ENCODE measurements around the gene ARFGAP2.

Gene ARFGAP2

DNA sequence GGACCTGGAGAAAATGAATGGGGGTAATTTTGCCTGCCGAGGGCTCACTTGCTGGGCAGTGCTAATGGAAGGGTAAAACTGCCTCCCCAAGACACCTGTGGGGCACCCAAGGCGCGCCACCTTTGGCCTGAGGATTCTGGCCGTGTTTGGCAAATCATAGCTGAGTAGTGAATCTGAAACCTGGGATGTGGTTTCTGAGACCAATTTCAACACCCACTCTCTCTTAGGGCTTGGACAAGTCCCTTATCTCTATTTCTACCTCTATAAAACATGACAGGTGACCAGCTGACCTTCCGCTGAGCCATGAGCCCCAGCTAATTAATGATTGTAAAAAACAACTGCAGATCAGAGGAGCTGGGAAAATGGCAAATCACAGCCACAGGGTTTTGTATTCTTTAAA lies 11.0 kb upstream of the ARFGAP2 start:
- no peak for DNase-seq

DNA sequence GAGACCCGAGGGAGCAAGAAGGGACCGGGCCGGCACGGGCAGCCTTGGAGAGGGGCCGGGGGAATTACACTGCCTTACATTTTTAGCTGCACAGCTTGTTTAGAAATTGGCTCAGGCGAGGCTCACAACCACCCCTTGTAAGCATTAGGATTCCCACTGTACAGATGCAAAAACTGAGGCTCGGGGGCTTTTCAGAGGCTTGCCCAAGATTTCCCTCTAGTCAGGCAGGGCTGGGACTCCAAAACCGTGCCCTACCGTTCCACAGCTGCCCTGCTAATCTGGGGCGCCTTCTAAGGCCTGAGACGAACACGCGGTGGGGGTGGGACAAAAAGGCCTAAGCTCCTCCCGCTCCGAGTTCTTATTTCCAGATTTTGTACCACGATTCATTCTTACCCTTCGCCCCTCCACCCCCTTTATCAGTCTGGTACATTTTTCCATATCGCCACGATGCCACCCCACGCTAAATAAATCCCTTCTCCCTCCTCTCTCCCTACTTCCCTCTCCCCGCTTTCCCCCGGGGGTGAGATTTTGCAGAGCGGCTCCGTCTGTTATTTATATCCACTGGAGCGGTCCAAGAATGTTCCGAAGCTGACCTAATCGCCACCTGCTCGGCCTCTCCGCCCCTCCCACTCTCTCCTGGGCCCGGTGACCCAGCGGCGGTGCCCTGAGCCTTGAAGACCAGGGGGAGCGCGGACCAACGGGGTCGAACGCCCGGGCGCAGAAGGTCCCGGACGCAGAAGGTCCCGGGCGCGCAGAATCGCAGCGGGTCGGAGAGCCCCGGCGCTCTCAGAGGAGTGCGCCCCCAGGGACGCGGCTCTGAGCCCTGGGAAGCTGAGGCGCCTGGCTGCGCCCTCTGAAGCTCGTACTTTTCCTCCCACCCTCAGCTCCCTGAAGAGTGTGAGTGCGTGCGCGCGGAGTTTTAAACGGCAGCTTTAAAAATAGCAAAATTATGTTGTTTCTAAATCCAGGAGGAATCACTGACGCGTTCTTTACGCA lies 10.3 kb upstream of the ARFGAP2 start:
- peak in 17 of 56 donors; percentile 16 to 62 (median 34) for DNase-seq

DNA sequence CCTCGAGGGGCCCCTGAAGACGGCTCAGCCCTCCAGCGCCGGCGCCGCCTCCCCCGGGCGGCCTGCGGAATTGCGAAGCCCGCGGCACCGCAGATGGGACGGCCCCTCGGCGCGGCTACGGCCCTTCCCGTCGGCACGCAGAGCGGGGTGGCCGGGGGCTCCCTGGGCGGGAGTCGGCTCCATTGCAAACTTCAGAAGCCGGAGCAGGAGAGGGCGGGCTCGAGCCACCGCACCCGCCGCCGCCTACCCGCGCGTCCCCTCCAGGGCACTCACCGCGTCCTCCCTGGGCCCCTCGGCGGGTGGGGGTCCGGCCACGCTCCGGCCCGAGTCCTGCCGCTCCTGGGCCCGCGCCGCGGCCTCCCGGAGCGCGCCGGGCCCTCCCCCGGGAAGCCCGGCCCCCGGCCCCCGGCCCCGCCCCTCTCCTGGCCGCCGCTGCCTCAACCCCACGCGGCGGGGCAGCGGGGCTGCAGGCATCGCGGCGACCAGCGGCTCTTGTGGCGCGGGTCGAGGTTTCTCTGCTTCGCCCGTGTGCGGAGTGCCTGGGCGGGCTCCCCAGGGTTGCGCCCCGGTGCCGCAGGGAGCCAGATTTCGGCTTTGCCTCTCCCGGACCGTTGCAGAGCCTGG lies 9.5 kb upstream of the ARFGAP2 start, which contains the start of gene PACSIN3:
PACSIN3 (minus strand) TSS at position 359 of the 624 bp plus-strand sequence. CDS start 3,707 bp downstream, outside the sequence.
- peak in 11 of 56 donors; percentile 14 to 60 (median 35) for DNase-seq

DNA sequence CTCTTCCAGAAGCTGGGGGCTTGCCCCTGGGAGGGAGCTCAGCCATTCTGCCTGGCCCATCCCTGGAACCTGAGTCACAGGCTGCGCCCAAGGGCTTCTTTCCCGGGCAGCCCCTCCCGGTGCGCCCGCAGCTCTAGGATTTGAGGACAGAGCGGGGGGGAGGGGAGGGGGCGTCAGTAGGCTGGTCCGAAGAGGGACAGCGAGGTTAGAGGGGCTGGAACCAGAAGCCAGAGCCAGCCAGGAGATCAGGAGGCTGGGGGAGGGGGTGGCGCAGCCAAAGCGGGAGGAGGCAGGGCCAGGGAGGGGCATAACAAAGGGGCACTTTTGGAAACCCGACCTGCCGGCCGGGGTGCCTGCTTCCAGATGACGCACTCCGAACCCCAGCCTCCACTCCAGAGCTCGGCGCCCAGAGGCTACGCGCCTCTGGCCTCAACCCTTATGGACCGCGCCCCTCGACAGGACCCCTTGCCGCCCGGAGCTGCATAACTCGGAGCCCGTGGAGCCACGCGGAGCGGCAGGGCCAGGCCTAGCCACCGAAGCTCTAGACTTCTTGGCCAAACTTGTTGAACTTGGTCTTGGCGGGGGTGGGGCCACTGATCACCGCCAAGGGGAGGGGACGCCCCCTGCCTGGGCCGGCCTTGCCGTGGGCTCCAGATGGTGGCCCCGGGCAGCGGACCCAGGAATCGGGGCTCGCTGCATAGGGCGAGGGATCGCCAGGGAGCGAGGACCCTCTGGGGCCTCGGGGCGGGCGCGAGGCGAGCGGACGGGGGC lies 8.8 kb upstream of the ARFGAP2 start:
- DNase-seq: peak in 27 of 56 donors; percentile 10 to 72 (median 53)

DNA sequence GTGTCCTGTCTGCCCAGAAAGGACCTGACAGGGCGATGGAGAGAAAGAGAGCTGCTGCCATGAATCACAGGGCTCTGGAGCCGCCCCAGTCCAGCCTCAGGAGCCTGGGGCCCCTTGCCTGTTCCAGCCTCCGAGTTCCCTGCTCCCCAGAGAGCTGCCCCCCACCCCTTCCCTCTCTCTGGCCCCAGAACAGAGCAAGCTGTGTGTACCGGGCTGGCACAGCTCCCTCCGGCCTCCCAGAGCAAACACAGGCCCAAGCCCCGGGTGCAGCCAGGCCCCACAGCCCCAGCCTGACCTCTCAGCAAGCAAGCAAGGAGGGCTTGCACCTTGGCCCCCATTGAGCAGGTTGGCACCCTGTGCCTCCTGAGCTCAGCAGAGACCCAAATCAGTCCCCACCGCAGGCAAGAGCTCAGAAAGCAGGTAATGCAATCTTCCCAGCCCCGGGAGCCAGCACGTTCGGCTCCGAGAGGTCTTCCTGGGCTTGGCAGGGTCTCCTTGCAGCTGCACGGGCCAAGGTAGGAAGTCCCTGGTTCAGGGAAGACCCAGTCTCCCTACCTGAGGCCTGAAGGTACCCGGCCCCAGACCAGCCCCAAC lies 8.1 kb upstream of the ARFGAP2 start:
- DNase-seq: peak in 55 of 56 donors; percentile 24 to 92 (median 76)

DNA sequence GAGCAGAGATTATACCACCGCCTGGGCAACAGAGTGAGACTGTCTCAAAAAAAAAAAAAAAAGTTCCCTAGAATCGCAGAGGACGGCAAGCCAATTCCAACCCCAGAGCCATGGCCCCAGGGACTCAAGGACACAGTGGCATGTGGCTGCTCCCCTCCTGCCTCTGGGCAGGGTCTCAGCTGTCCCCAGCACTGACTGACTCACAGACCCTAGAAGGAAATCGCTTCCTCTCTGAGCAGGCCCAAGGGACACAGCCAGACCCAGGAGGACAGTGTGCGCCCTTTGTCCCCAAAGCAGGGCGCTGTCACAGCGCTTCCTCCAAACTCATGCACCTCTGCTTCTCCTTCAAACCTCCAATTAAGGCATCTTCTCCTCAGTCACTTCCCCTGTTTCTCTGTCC lies 7.3 kb upstream of the ARFGAP2 start:
- no peak for DNase-seq

DNA sequence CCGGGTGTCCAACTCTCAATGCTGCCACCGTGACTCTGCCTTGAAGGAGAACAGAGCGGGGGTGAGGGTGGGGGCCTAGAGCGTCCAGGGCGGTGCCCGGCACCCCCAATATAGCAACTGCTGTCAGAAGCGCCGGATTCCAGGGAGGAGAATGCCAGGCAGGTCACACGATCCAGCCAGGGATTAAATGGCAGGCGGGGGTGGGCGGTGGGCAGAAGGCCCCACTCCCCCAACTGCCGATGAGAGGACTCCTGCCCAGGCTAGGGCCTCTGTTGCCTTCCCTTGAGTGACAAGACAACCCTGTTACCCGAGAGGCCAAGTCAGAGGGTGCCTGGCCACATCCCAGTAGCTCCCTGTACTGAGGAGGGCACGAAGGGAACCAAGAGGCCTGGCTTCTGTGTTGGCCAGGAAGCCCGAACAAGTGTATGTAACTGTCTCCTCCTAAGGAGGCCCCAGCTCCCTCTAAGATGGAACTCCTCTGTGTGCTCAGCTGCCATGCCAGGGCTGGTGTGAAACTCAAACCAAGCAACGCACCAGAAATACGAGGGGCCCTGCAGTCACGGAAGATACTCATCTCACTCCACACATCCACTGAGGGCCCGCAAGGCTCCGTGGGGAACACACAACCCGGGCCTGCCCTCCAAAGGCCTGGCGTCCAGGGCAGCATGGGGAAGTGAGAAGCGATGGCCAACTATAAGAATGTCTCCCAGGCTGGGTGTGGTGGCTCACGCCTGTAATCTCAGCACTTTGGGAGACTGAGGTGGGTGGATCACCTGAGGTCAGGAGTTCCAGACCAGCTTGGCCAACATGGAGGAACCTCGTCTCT lies 6.6 kb upstream of the ARFGAP2 start:
- no peak for DNase-seq

DNA sequence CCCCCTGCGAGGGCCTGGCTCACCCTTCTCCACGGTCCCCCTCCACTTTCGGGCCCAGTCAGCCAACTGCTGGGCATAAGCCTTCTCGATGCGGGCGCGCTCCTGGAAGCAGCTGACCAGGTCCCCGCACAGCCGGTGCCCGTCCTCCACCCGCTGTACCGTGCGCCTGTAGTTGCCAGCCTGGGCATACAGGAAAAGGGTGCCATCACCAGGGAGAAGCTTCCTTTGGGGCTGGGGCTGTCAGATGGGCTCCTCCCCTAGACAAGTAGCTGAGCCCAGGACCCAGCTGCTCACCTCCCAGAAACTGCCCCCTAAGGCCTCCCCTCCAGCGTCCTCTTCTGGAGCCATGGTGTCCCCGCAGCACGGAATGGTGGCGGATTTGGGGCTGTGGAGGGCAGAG lies 5.7 kb upstream of the ARFGAP2 start:
- DNase-seq: no peak

DNA sequence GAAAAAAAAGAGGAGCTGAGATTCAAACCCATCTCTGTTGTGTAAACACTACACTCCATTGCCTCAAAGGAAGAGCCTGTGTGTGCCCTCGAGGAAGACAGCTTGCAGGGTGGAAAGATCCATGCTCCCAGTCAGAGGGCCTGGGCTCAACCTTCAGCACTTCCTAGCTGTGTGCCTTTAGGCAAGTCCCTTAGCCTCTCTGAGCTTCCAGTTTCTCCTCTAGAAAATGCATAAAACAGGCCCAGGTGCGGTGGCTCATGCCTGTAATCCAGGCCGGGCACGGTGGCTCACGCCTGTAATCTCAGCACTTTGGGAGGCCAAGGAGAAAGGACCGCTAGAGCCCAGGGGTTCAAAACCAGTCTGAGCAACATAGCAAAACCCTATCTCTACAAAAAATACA lies 4.6 kb upstream of the ARFGAP2 start:
- DNase-seq: no peak

DNA sequence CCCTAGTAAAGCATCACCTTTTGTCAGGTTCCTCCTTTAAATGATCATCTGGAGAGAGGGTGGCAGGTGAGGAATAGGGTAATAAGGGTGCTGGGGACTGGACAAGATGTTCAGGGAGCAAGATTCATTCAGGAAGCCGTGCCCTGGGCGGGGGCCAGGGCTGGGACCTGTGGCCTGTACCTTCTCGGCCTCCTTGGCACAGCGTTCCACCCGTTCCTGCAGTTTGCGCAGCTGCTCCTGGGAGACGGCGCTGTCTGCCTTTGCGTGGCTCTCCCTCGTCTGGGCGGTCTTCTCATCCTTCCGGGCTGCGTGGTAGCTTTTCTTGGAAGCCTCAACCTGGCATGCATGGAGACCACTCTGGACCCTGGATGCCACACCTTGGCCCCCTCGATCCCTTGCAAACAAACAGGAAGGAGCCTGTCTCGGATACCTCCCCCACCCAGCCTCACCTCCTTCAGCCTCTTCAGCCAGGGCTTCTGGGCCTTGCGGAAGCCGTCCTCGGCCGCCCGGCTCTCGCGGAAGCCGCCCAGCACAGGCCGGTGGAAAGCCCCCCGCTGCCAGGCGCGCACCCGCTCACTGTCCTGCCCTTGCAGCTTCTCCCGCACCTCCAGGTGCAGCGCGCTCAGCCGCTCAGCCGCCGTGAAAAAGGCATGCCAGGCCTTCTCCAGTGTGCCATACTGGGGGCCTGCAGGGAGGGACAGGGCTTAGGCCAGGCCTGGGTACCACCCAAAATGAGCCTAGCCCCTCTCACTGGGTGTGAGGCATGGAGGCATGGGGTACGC lies 3.5 kb upstream of the ARFGAP2 start:
- DNase-seq: no peak

DNA sequence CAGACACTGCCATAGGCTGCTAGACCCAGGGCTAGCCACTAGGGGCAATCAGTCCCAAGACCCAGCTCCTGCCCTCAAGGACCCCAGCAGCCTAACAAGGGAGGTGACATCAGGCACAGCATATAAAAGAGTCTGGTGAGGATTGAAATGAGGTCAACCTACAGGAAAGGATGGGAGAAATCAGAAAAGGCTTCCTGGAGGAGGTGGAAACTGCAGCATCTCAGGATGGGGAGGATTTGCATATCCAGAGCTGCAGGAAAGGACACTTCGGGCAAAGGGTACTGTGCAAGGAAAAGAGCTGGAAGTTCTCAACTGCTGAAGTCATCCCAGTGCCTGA lies 2.9 kb upstream of the ARFGAP2 start:
- DNase-seq: peak in 9 of 56 donors; percentile 8 to 40 (median 16)

DNA sequence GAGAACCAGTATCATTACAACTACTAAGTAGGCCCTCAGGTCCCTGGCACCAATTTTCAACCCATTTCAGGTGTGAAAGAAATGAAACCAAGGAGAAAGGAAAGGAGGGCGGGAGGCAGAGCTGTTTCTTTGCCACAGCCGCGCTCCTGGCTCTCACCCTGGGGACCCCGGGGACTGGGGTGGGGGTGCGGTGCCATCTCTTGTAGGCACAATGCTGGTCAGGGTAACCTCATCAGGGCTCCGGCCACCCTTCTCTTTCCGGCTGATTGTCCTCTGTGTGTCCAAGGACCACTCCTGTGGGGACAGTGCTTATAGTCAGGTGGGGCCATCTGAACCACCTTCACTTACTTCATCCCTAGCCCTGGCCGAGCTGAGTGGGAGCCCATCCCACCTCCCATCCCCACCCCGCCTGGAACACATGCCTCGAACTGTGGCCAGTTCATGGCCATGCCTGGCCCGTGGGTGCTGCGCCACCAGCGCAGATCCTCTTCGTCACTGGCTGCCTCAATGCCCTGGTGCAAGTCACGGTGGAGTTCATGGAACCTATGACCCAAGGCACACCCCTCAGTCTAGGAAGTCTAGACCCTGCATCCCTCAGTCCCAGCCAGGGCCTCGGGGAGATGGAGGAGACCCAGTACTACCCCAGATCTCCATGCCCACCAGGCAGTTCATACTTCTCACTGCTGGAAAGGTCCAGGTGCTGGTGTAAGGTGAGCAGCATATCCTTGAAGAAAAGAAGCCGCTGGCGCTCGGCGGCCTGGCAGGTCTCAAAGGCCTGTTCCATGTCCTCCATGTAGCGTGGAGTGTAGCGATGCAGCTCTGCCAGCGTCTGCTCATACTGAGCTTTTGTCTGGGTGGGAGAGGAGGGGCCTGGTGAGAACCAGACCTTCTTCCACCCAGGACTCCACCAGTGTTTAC lies 2.3 kb upstream of the ARFGAP2 start:
- DNase-seq: no peak

DNA sequence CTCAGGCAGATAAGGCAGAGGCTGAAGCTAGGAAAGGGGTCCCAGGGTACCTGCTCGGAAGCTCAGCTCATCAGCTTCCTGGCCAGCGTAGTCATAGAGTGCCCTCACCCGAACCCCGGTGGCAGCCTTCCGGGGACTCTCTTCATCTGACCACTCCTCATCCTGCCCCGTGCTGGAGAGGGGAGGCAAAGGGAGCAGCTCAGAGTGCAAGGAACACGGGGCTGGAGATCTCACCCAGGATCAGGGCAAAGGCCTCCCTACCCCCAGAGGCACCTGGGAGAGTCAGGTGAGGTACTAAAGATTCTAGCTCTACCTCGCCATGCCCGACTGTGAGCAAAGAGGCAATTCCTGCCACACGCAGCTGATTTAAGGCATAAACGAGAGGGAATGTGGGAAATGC lies 1.6 kb upstream of the ARFGAP2 start:
- no peak for DNase-seq

DNA sequence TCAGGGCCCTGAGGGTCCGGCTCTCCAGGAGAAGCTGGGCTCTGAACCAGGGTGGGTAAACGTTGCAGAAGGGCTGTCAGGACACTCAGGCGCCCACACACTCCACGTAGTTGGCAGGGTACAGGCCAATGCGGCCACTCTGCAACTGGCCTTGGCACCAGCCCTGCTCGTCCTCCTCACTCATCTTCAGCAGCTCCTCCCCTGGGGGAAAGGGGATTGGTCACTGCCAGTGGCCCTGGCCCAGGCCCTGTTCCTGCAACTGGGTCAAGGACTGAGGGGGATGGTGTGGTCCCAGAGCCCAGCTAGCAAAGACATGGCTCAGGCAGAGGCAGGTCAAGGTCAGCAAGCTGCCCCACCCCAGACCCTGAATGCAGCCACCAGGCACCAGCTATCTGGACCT lies 1.2 kb upstream of the ARFGAP2 start:
- DNase-seq: peak in 1 of 56 donors; percentile 44

DNA sequence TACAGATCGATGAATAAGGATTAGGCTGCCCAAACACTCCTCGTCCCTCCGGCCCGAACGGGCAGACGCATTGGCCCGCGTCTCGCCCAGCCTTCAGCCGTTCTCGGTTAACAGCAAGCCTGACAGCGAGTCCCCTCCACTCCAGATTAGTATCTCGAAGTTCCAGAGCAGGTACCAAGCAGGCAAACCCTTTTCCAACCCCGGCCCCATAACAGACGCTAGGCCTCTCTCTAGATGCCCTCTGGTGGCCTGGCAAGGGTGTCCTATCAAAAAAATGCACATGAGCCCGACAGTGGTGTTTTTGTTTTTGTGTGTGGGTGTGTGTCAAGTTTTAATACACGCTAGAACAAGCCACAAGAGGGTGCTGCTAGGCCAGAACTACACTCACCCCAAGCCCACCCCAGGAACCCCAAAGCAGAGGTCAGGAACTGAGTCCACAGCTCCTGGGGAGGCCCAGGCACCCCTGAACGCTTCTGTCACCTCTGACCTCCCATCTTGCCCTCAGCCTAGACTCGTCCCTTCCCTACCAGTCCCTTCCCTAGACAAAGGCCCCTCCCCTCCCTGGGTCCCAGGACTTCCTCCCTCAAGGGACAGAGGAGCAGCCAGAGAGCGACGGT lies 658 bp upstream of the ARFGAP2 start:
- DNase-seq: peak in 49 of 56 donors; percentile 49 to 91 (median 77)

DNA sequence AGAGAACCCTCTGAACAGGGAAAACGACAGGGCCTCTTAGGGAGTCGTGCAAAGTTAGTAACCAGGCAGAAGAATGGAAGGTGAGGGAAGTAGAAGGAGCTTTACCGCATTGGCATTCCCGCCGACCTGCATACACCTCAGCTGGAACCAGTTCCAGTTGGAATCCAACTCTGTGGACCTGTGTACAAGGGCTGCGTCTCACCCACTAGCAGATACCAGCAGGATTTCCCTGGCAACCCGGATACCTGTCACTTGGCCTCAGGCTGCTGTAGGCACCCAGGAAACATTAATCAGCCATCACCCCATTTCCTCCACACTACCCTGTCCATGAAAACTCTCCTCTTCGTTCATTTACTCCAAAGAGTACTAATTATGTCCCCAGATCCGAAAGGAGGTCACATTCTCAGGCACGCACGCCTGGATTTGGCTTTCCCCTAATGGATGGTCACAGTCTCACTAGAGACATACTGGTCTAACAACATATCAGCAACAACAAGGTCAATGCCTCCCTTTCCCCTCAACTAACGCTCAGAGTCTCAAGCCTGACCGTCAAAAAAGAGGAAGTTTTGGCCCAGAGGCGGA lies 842 bp downstream of the ARFGAP2 start:
- no peak for DNase-seq

DNA sequence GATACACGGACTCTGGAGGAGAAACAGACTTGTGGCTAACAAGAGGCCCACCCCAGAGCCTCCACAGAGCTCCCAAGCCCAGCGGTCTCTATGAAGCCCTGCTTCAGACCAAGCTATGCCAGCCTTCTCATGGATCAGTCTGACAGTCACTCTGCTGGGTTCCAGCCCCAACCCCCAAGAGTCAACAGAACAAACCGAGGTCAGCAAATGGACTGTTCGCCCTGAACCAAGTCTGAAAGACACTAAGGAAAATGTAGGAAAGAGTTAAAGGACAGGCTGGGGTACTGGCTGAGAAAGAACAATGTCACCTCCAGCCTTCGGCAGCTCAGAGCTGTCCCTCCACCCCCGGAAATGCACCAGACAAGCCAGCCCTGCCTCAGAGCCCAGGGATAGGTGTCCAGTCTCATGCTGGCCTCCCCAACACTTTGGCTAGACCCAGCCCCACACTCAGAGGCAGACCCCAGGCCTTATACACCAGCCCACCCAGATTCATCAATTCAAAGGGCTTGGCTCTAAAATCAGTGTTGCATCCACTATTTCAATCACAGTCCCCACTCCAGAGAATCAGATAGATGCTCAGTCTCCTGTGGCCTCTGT lies 3.8 kb downstream of the ARFGAP2 start:
- DNase-seq: no peak
